KMS-11 (cell line): ENCODE measurements around the gene COL5A1.

Source experiments
- H2AFZ ChIP-seq: fragments of 200-600 bp; sonication (generic); 2 replicates; pipeline ENCODE4 v1.6.1; 2016; ENCODE audit warnings: antibody characterized with exemption, mixed run types, low read depth
- H3K27ac ChIP-seq: fragments of 200-600 bp; sonication (generic); 2 replicates; pipeline ENCODE4 v1.6.1; 2016; ENCODE audit warnings: mild to moderate bottlenecking, mixed run types
- H3K27me3 ChIP-seq: fragments of 200-600 bp; sonication (generic); 2 replicates; pipeline ENCODE4 v1.6.1; 2017; ENCODE audit warnings: mild to moderate bottlenecking, low read depth, mixed run types, moderate library complexity; ENCODE audit not compliant: insufficient read depth
- H3K36me3 ChIP-seq: fragments of 200-600 bp; sonication (generic); 2 replicates; pipeline ENCODE4 v1.6.1; 2017; ENCODE audit warnings: mild to moderate bottlenecking, mixed run types; ENCODE audit not compliant: insufficient read depth
- H3K4me1 ChIP-seq: fragments of 200-600 bp; sonication (generic); 2 replicates; pipeline ENCODE4 v1.6.1; 2016; ENCODE audit warnings: mild to moderate bottlenecking, low read depth, mixed run types; ENCODE audit not compliant: poor library complexity, severe bottlenecking
- H3K4me2 ChIP-seq: fragments of 200-600 bp; sonication (generic); 2 replicates; pipeline ENCODE4 v1.7.0; 2016; ENCODE audit warnings: mild to moderate bottlenecking, mixed run types
- H3K4me3 ChIP-seq: fragments of 200-600 bp; sonication (generic); IDR thresholded peaks from 2 replicates; pipeline ENCODE4 v1.6.1; 2017; ENCODE audit warnings: low read depth, low read length, mixed read lengths; ENCODE audit not compliant: insufficient read depth
- H3K79me2 ChIP-seq: fragments of 200-600 bp; sonication (generic); 2 replicates; pipeline ENCODE4 v1.6.1; 2016; ENCODE audit warnings: low read depth, mixed run types; ENCODE audit not compliant: insufficient read depth
- H3K9ac ChIP-seq: fragments of 200-600 bp; sonication (generic); 2 replicates; pipeline ENCODE4 v1.6.1; 2016; ENCODE audit warnings: mild to moderate bottlenecking, mixed run types
- H4K20me1 ChIP-seq: fragments of 200-600 bp; sonication (generic); 2 replicates; pipeline ENCODE4 v1.6.1; 2016; ENCODE audit warnings: mild to moderate bottlenecking, mixed run types; ENCODE audit not compliant: insufficient read depth
- TF ChIP-seq, protein P1 (sequence below): fragments of 200-600 bp; sonication (generic); conservative IDR thresholded peaks from 2 replicates; pipeline ENCODE4 v1.6.1; 2017; ENCODE audit warnings: low read depth, mild to moderate bottlenecking, antibody characterized with exemption, low read length, moderate library complexity, mixed read lengths

COL5A1 gene

DNA sequence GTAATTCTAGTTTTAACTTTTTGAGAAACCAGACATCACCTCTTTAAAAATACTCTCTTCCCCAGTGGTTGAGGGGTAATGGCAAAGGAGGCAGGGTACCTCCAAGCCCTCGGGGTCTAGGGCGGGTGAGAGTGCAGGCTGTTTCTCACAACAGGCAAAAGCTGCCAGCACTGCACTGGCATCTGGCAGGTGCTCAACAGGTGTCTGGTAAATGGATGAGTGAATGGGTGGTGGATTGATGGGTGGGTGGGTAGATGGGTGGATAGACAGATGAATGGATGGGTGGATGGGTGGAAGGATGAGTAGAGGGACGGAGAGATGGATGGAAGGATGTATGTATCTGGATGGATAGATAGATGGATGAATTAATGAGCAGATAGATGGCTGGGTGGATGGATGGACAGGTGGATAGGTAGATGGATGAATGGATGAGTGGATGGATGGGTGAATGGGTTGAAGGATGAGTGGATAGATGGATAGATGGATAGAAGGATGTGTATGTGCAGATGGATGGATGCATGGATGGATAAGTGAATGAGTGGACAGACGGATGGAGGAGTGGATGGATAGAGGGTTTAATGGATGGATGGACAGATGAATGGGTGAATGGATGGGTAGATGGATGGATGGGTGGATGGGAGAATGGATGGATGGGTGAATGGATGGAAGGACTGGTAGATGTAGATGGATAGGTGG, 84.6 kb downstream of the COL5A1 start:
- H3K4me2 ChIP-seq: no peak overlapping the region
- H4K20me1 ChIP-seq: no peaks in the 10 kb centered on the region

DNA sequence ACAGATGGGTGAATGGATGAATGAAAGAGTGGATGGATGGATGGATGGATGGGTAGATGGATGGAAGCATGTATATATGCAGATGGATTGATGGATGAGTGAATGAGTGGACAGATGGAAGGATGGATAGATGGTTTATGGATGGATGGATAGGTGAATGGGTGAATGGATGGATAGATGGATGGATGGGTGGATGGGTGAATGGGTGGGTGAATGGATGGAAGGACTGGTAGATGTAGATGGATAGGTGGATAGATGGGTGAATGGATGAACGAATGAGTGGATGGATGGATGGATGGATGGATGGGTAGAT, 85.1 kb downstream of the COL5A1 start:
- Histone ChIP-seq H3K36me3 (no peaks in the 10 kb centered on the region), H2AFZ (no peak overlapping the region), H3K4me1 (no peaks in the 10 kb centered on the region), H3K27me3 (peaks cover 22% of the 10 kb centered on the region; the same call in 1 of the 2 replicates), H3K4me3 (no peak overlapping the region), H3K9ac (no peak overlapping the region), H3K4me2 (no peak overlapping the region), H3K79me2 (no peaks in the 10 kb centered on the region), H4K20me1 (no peaks in the 10 kb centered on the region), H3K27ac (no peak overlapping the region)
- TF ChIP-seq, protein P1, sequence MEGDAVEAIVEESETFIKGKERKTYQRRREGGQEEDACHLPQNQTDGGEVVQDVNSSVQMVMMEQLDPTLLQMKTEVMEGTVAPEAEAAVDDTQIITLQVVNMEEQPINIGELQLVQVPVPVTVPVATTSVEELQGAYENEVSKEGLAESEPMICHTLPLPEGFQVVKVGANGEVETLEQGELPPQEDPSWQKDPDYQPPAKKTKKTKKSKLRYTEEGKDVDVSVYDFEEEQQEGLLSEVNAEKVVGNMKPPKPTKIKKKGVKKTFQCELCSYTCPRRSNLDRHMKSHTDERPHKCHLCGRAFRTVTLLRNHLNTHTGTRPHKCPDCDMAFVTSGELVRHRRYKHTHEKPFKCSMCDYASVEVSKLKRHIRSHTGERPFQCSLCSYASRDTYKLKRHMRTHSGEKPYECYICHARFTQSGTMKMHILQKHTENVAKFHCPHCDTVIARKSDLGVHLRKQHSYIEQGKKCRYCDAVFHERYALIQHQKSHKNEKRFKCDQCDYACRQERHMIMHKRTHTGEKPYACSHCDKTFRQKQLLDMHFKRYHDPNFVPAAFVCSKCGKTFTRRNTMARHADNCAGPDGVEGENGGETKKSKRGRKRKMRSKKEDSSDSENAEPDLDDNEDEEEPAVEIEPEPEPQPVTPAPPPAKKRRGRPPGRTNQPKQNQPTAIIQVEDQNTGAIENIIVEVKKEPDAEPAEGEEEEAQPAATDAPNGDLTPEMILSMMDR: no peak

More for the DNA sequence above, 84.6 kb downstream of the COL5A1 start:
- H3K4me1 ChIP-seq: no peaks in the 10 kb centered on the region
- TF ChIP-seq, protein P1: no peak
- H3K9ac ChIP-seq: no peak overlapping the region
- H3K27ac ChIP-seq: no peak overlapping the region
- H3K4me3 ChIP-seq: no peak overlapping the region
- no peak overlapping the region for H2AFZ ChIP-seq
- no peaks in the 10 kb centered on the region for H3K79me2 ChIP-seq
- H3K36me3 ChIP-seq: no peaks in the 10 kb centered on the region
- H3K27me3 ChIP-seq: peaks cover 27% of the 10 kb centered on the region

DNA sequence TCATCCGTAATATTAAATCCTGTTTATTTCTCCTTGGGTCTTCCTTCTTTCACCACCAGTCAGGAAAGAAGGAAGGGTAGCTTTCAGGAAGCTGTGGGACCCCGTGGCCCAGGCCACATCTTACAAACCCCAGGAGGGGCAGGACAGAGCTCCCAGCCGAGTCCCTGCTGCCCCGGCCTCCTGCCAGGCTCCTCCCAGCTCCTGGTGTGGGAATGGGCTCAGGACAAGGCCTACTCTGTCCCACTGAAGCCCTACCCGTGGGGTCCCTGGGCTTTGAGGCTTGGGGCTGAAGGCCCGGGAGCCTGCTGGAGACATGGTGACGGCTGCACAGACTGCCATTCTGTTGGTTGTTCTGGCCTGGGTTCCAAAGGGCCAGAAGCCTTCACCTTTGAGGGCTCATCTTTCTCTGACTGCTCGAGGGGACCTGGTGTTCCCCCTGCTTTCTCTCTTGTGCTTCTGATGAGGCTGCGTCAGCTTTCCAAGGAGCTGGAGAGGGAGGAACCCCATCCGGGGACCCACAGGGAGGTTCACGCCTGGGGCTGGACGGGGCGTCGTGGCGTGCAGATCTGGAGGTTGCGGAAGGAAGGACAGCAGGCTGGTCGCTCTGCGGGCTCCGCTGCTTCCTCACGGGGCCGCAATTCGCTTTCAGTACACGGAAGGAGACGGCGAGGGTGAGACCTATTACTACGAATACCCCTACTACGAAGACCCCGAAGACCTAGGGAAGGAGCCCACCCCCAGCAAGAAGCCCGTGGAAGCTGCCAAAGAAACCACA, 86.6 kb downstream of the COL5A1 start:
- Histone ChIP-seq H3K36me3 (no peaks in the 10 kb centered on the region), H4K20me1 (no peaks in the 10 kb centered on the region)

DNA sequence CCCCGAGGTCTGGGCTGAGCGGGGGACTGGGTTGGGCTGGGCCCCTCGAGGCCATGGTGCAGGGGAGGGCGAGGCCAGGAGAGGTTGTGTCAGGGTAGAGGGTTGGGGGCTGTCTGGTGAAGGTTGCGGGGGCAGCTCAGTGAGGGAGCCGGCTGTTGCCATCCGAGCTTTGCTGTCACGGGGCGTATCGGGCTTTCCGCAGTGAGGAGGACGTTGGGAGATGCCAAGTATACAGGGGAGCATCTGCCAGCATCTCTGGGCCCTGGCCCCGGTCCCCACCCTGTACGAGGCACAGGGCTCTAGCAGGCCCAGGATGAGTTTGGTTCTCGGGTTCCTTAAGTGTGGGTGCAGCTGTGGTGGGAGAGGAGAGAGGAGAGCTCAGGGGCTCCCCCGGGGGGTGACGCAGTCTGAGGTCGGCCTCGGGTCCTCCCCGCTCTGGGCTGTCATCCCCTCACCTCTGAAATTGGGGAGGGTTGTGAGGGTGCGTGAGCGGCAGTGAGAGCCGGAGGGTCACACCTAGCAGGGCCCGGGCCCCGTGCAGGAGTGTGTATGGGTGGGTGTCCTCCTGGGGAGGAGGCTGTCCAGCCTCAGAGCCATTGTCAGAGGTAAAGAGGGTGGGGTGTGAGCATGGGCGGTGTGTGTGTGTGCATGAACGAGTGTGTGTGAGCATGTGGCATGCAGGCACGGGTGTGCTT, 87.3 kb downstream of the COL5A1 start:
- H3K79me2 ChIP-seq: no peaks in the 10 kb centered on the region
- H3K4me2 ChIP-seq: no peak overlapping the region
- H3K4me1 ChIP-seq: no peaks in the 10 kb centered on the region
- no peak overlapping the region for H2AFZ ChIP-seq
- peaks cover 11% of the 10 kb centered on the region; the same call in 1 of the 2 replicates for H3K27me3 ChIP-seq
- TF ChIP-seq, protein P1: no peak
- H3K4me3 ChIP-seq: no peak overlapping the region
- no peaks in the 10 kb centered on the region for H4K20me1 ChIP-seq
- no peak overlapping the region for H3K9ac ChIP-seq
- no peak overlapping the region for H3K27ac ChIP-seq
- no peaks in the 10 kb centered on the region for H3K36me3 ChIP-seq

More for the DNA sequence above, 86.6 kb downstream of the COL5A1 start:
- H3K9ac ChIP-seq: no peak overlapping the region
- TF ChIP-seq, protein P1: no peak
- H3K4me3 ChIP-seq: no peak overlapping the region
- no peak overlapping the region for H2AFZ ChIP-seq
- H3K79me2 ChIP-seq: no peaks in the 10 kb centered on the region
- peaks cover 8% of the 10 kb centered on the region; the same call in 1 of the 2 replicates for H3K27me3 ChIP-seq
- H3K27ac ChIP-seq: no peak overlapping the region
- H3K4me2 ChIP-seq: no peak overlapping the region
- H3K4me1 ChIP-seq: no peaks in the 10 kb centered on the region
